ENCODE data around the gene AGFG2.

AGFG2 gene

GRCh38 chr7:100606313-100606712, 67.3 kb downstream of the AGFG2 start:
- in situ Hi-C loops (cut with MboI; ENCODE audit: low sequenced_read_pairs), result no loop called here

- in situ Hi-C loops (cut with MboI; ENCODE audit: low sequenced_read_pairs), result no loop called here
These were observed 68.1 kb downstream of the AGFG2 start for GRCh38 chr7:100607111-100607510.

GRCh38 chr7:100609958-100610357, 71.0 kb downstream of the AGFG2 start:
- in situ Hi-C loops (cut with MboI; ENCODE audit: low sequenced_read_pairs), result no loop called here

- in situ Hi-C loops (cut with MboI; ENCODE audit: low sequenced_read_pairs), result no loop called here
These were observed 73.2 kb downstream of the AGFG2 start, which contains the start of gene MOSPD3 for GRCh38 chr7:100611983-100612729. Gene MOSPD3, plus strand, starts transcription at chr7:100612540. Its CDS starts 252 bp downstream, at chr7:100612792.

- in situ Hi-C loops (cut with MboI; ENCODE audit: low sequenced_read_pairs), result no loop called here
These were observed 73.9 kb downstream of the AGFG2 start for GRCh38 chr7:100612730-100613390.

- in situ Hi-C loops (cut with MboI; ENCODE audit: low sequenced_read_pairs), result no loop called here
These were observed 74.6 kb downstream of the AGFG2 start for GRCh38 chr7:100613412-100614175.

GRCh38 chr7:100614308-100614861, 75.4 kb downstream of the AGFG2 start:
- in situ Hi-C loops (cut with MboI; ENCODE audit: low sequenced_read_pairs), result no loop called here
